ENCODE measurements around the gene CACNA1D.
"Not testable (repeated sequence)": the region's sequence is repeated elsewhere in the genome, so short reads cannot be mapped to it uniquely, and the experiment has no call there.

The CACNA1D gene

DNA sequence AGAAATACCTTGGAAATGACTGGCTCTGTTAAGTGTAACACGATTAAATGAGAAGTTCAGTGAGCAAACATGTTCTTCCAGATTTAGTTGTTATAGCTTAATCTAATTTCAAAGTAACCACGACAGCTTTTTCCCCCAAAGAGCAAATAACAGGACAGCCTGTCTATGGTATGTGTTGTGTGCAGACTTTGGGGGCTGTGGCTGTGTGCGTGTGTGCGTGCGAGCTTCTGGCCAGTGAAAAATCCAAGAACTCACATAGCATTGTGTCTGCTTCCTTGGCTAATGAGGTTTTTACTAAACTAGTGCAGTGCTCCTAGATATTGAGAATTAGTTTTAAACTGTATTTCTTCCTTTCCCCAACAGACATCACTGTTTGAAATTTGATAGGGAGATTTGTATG is 167.1 kb downstream of the CACNA1D start:
- DNase-seq: no peak

DNA sequence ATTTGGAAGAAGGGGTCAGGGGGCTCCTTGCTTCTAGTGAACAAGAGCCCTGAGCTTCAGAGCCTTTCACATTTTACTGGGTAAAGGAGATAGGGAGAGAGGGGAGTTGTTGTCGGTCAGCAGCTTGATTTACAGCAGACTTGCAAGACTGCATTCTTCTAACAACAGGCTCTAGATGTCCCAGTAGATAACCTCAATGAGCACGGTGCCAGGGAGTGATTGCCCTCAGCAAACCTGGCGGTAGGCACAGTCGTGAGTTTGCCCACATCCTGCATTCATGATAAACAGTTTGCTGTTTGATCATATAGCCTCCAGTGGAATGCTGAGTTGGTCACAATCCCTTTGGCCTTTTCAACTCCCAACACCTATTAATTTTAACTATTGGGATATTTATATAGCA is 170.4 kb downstream of the CACNA1D start:
- DNase-seq: not testable (repeated sequence)

DNA sequence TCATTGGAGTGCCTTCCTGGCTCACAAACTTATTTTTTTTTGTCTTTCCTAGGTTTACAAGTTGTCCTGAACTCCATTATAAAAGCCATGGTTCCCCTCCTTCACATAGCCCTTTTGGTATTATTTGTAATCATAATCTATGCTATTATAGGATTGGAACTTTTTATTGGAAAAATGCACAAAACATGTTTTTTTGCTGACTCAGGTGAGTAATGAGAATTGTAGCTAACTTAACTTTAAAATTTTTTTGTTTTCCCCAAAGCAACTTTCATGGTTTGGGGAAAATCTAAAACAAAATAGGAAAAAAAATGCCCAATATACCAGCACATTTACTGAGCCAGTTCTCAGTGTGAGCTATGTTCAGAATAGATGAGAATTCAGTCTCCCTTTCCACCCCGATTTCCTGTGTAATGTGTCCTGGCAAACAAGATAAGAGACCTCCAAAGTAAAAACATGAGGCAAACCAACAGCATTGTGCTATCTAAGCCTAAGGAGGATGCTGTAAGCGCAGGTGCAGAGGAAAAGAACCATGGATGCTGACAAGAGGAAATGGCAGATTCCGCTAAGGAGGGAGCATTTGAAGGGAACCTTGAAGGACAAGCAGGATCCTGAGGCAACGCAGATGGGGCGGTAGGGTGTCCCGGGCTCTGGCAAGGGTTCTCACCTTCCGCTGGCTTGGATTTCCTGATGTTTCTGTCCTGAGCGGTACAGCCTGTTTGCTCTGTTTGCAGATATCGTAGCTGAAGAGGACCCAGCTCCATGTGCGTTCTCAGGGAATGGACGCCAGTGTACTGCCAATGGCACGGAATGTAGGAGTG is 171.4 kb downstream of the CACNA1D start:
- DNase-seq: no peak

DNA sequence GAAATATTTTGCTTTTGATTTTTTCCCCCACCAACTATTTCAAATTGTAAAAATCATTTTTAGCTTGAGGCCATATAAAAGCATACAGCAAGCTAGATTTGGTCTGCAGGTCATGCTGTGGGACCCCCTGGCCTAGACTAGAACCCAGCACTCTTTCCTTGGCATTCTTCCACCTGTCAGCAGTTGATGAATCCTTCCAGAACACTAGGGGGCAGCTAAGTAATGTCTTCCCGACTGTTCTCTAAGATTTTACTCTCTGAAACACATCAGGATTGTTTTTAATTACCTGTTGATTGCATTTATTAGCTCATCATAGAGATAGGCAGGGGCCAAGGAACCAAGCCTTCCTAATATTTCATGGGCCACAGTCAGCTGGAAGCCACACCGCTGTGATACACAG is 174.5 kb downstream of the CACNA1D start:
- DNase-seq: no peak

DNA sequence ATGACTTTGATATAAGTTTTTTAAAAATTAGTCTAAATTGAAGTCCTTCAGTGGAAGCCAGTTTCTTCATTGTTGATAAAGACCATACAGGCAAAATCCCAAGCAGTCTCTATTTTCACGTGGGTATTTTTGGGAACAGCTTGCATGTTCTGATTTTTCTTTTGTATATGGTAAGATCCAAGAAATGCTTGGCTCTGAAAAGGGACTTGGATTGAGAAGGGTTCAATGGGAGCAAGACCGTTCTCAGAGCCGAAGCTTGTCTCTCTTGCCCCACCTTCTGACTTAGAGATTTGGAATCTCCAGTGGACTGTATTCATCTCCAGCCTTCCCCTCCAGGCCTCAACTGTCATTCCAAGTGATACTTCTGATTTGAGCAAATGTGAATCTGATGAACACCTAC is 176.3 kb downstream of the CACNA1D start:
- no peak for DNase-seq

DNA sequence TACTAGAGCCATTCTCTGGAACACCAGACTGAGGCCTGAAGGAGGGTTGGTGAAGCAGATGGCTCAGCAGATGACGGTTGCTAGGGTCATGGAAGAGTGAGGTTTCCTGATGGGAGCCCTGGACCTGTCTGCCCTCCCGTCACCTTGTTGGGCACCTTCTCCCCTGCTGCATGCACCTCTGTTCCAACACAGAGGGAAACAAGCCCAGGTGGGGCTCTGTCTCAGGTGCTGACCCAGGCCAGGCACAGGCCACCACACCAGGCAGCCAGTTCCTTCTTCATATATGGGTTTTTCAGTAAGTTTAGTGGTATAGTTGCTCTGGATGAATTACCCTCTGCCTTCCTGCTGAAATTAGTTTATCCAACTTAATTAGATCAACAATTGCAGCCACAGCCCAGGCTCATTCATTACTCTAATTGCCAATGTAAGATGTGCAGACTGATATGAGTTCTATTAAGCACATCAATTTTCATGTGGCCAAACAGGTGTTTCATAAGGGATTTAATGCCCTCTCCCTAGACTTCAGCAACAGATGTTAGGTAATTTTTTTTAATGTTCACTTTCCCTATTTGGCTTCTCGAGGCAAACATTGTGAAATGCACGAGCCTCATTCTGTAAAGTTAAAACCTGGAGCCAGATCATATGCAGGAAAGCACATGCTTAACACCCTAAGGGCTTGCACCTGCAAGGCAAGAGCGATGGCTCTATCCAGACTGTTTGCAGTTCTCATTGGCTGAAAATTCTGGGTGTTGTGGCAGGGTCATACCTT is 177.0 kb downstream of the CACNA1D start:
- DNase-seq: no peak

DNA sequence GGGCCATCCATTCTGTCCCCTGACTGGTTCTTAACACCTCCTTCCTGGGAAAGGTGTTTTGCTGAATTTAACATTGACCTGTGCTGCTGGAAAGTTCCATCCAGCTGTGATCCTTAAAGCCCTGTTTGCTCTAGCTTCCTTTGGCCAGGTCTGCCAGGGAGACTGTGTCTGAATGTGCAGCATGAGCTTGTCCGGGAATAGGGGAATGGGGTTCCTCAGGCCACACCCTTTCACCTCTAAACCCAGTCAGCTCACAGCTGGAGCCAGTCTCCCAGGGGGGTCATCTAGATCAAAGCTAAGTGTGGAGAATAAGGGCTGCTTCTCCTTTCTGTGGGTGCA is 177.5 kb downstream of the CACNA1D start:
- no peak for DNase-seq

DNA sequence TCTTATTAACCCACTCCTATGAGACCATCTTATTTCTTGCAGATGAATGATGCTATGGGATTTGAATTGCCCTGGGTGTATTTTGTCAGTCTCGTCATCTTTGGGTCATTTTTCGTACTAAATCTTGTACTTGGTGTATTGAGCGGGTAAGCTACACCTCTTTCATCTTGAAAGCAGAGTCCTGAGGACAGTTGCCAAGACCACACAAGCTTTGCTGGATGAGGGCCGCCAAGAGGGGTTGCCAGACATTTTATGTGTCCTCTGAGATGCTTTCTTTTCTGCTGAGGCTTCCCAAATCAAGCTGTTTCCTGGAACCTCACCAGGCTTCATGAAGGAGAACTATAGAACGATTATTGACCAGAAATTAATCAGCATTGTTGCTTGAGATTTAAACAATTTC is 178.6 kb downstream of the CACNA1D start:
- no peak for DNase-seq

DNA sequence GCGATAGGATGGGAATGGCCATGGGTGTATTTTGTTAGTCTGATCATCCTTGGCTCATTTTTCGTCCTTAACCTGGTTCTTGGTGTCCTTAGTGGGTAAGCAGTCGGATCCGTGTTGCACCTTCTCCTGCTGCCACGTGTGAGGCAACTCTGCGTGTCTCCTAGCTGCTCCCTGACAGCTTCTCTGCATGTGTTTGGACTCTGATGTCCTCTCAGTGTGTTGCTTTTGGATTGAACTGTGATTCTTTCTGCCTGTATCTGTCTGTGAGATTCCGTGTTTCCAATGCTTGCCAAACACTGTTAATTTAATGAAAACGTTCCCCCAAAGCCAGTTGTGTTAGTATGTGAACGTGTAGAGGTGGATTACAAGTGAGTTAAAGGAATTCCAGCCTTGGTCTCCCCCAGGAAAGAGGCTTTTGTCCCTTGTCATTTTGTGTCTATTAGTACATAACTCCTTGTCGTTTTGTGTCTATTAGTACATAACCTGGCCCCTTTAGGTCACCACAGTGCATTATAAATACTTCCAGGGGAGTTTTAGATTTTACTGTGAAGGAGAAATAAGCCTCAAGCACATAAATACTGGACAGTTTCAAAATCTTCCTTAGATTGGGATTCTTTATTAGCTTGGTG is 179.4 kb downstream of the CACNA1D start:
- no peak for DNase-seq

DNA sequence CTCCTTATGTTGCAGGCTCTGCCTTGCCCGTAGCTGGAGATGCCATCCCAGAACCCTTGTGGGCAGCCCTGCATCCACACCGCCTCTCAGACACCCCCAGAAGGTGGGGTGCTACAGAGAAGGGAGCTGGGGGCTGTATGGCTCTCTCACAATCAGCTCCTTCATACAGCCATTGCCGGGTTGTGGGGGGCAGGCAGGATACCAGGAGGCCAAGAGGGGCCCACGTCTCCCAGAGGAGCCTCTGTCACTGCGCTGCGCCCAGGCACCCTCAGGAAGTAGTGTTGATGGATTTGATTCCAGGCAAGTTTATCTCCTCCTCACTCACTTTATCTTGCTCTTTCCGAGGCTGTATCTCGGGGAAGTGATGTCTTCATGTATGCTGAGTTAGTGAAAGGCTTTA is 180.2 kb downstream of the CACNA1D start:
- DNase-seq: no peak

DNA sequence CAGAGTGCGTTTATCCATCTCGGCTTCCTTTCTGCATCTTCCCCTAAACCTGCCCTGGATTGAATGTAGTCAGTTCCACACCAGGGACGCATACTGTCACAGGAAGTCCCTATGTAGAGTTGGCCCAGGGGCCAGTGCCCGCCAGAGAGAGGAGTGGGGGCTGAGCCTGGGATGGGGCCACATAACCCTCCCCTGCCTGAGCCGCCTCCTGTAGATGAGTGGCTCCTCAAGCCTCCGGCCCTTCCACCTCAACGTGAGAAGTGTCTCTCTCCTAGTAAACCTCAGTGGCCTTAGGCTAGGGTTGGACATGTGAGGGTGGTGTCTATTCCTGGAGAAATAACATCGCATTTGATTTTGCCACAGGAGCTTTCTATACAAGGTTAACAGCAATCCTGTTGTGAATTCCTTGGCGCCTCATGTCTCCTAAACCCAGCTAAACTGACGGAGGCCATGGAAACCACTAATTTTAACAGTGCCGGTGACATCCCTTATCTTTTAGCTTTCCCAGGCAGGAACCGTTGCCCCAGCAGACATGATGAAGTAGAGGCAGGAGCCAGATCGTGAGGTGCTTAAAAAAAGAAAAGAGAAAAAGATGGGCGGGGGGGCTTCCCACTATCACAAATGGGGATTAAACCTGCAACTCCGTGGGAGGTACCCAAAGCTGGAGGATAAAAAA is 180.7 kb downstream of the CACNA1D start:
- no peak for DNase-seq

DNA sequence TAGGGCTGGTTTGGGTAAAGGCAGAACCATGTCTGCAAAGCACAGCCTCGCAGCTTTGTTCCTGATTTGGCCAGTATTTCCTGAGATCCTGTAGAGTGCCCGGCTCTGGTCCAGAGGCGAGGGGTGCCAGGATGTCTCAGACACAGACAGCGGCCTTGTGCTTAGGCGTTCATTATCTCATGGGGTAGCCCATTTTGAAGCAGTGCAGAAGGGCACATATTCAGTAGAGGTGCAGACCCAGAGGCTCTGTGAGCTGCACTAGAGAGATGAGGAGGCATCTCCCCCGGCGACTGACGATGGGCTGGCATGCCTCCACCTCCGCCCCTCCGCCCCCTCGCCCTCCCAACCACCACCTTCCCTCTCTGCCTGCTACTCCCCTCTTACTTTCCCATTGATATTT is 181.5 kb downstream of the CACNA1D start:
- DNase-seq: no peak

DNA sequence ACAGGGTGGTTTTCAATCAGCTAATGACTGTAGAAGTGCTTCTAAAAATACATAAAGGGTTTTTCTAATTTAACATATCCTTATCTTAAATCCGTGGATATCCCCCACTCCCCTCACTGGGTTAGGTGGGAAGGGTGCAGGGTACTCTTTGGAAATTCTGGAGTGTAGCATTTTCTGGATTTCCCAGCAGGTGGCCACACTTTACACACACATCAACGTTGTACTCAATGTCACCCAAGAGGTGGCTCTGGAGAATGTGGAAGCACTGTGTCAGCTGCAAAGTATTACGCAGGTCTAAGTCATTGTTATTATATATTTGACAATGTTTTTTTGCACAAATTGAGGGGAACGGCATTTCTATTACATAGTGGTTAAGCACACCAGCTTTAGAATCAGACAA is 183.0 kb downstream of the CACNA1D start:
- no peak for DNase-seq

DNA sequence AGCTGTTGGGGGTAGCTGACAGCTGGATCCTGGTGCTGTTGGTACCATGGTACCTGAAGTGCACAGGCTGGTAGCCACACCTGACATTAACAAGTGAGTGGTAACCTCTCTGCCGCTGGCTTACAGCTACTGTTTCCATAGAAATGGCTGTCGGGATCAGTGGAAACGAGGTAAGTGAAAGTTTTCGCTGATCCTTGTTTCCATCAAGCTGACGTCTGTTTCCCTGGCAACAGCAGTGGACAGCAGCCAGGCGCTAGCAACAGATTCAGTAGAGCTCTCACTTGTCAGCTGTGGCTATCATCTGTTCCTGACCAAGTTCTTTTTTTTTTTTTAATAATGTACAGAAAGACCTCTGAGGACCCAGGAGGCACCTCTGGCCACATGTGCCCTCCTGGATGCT is 185.6 kb downstream of the CACNA1D start:
- DNase-seq: no peak

DNA sequence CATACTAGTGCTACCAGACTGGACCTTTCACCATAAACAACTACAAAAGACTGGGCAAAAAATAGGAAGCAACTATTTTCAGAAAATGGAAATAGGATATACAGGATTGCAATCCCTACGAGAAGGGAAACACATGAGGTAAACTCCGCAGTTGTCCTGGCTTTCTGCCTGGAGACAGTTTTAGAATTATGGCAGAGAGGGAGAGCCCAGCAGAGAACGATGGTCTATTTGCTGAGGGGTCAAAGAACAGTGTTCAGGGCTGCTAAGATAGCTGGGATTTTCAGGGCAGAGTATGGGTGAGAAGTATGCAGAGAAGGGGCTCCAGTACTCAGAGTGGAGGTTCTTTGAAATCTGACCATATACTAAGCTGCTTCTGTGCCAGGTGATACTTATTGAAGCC is 188.4 kb downstream of the CACNA1D start:
- no peak for DNase-seq

DNA sequence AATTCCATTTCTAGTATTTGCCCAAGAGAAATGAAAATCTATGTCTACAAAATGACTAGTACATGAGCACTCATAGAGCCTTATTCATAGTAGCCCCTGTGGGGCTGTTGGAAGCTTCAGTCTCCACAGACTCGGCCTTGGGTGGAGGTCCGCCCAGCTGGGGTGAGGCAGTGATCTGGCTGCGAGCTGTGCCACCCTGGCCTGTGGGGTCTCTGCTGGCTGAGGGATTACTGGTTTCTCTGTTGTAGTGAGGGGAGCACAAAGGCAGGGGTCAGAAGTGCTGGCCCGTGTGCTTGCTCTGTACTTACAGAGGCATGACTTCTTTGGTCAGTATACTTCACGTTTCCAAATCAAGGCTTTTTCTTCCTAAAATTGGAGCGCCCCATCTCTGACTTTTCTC is 193.7 kb downstream of the CACNA1D start:
- no peak for DNase-seq

DNA sequence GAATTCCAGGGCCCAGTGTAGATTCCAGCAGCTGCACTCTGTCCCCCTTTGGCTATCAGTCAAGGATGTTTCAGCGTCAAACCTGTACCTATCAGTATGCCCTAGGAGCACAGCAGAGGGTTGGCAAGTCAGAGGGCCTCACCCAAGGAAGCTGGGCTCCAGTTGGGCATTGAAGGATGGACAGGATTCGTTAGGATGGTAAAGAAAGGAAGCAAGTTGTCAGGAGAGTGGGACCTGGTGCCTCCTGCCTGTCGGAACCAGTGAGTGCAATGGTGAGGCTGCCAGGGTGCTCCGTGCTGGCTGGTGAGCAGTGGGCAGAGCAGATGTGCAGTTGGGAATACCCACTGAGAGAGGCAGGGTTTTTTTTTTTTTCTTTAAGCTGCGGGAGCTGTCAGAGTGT is 194.6 kb downstream of the CACNA1D start:
- DNase-seq: no peak

DNA sequence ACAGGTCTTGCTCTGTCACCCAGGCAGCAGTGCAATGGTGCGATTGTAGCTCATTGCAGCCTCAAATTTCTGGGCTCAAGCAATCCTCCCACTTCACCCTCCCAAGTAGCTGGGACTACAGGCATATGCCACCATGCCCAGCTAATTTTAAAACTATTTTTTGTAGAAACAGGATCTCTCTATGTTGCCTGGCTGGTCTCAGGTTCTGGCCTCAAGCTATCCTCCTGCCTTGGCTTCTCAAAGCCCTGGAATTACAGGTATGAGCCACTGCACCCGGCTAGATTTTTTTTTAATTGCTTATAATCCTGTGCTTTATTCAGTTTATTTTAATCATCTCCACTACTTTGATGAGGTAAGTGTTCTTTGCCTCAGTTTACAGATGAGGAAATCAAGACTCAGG is 195.3 kb downstream of the CACNA1D start:
- no peak for DNase-seq

DNA sequence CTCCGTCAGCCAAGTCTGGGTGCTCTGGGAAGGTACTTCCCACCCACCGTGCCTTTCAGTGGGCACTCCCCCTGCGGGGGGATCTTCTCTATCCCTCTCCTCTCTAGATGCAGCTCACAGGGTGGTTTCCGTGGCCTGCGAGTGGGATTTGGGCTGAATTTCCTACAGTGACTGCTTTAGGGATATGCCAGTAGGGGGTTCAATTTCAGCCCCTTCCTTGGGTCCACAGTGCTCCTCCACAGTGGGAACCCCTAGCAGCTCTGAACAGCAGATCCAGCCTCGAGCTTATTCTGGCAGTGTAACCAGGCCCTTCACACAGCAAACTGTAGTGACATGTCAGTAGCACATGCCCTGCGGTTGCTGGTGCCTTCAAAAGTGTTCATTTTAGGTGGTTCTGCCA is 196.1 kb downstream of the CACNA1D start:
- no peak for DNase-seq

DNA sequence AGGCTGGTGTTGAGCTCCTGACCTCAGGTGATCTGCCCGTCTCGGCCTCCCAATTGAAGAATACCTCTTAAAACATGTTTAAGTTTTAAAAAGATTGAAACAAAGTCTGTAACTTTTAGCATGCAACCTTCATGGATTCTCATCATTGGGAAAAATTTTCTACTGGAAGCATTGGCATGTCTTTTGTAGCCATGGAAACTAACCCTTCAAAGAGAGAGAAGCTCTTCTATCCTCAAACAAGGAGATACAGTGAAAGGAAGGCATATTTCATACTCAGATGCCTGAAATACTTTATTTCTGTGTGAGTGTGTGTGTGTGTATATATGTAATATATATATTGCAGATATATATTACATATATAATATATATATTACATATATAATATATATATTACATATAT is 196.9 kb downstream of the CACNA1D start:
- DNase-seq: no peak

DNA sequence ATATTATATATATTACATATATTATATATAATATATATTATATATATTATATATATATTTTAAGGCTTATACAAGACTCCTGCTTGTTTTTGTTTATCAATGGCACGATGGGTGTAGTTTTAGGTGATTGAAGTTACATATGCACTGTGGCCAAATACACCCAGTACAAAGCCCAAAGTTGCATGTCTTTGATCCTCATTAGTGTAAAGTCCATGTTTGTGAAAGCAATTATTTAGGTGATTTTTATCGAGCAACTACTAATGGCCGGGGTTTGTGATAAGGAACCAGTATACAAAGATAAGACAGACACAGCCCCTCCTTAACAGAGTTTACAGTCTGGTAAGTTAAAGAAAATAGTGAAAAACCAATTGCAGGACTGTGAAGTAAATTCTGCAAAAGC is 197.5 kb downstream of the CACNA1D start:
- DNase-seq: no peak

DNA sequence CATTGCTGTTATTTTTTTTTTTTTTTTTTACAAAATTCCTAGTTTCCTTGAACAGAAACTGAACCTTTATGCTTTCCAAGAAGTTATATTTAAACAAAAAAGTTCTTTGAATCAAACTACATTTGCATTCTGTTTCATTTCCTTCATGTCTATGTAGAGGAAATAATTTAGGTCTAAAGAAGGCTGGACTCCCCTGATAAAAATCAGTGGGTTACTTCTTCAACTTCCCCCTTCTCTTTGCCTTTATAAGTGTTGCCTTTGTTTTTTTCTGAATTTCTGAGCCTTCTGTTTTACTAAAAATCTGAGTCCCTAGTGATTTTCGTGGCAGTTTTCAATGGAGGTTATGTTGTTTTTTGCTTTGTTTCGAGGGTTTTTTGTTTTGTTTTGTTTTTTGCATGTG is 199.0 kb downstream of the CACNA1D start:
- no peak for DNase-seq

DNA sequence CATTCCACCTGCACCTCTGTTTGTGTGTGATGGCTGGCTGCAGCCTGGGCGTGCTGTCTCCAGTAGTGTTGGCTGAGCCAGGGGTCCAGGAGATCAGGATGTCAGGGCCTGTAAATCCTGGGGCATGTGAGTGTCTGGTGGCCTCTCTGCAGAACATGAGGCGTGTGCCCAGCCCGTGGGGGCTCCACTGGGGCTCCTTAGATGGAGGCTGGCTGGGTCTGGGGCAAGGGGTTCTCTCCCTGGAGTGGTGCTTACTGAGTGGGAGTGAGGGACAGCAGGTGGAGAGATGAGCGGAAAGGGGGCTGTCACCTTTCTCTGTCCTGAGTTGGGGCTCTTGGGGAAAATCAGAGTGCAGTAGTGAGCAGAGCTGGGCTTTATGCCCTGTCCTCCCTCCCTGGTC is 199.6 kb downstream of the CACNA1D start:
- no peak for DNase-seq
